Erythroblast (primary cell): Measurements from ENCODE around the gene RELA.

Experiments used
- DNase-seq, 2 experiments: peaks; one replicate each; lab custom pipeline; 2025; lab: John Stamatoyannopoulos, UW
- GATA1 ChIP-seq: IDR thresholded peaks from 2 replicates; pipeline ENCODE4 v1.6.1; 2011; ENCODE audit warnings: low read depth, mild to moderate bottlenecking, control low read depth, low read length, moderate library complexity
- POLR2A ChIP-seq: IDR thresholded peaks from 2 replicates; pipeline ENCODE4 v1.6.1; 2011; ENCODE audit warnings: mild to moderate bottlenecking, low read length

The RELA gene

DNA sequence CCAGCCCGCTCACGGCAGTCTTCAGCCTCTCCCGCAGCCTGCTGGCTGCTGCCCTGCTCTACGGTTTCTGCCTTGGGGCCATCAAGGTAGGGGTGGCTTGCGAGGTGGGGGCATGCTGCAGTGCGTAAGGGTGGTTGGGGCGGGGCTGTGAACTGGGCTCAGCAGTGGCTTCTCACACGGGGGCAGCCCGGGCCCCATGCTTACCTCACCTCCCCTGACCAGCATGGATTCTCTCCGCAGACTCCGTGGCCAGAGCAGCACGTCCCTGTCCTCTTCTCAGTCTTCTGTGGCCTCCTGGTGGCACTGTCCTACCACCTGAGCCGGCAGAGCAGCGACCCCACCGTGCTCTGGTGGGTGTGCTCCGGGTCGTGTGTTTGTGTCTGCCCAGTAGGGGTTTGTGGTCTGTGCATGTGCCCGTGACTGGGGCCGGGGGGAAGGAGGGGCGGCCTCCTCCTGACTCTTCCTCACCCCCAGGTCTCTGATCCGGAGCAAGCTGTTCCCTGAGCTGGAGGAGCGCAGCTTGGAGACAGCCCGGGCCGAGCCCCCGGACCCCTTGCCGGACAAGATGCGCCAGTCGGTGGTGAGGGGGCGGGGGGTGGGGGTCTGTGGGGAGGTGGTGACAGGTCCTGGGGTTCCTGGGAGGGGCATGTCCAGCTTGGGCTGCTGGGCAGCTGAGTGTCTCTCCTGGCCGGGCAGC is 37.6 kb downstream of the RELA start:
- TF ChIP-seq GATA1 (no peak), POLR2A (no peak)
- DNase-seq, result no peak

DNA sequence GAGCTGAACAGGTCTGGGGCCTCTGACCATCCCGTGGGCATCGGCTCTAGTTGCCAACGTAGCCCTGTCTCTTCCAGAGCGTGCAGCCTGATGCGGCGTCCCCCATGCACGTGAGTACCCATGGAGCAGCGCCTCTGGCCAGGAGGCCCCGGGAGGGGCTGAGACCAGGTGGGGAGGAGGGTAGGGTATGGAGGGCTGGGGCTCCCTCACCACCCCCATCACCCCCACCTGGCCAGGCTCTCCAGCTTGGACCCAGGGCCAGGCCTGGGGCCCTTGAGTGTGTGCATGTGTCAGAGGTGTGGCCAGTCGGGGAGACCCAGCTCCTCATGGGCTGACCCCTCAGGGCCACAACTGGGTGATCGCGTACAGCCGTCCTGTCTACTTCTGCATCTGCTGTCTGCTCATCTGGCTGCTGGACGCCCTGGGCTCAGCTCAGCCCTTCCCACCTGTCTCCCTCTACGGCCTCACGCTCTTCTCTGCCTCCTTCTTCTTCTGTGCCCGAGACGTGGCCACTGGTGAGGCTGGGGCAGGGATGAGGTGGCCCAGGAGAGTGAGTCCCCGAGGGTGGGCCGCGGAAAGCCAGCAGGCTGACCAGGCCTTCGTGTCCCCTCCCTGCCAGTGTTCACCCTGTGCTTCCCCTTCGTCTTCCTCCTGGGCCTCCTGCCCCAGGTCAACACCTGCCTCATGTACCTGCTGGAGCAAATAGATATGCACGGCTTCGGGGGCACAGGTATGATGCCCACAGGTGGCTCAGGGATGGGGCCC is 38.7 kb downstream of the RELA start:
- DNase-seq, result no peak
- no peak for TF ChIP-seq POLR2A

DNA sequence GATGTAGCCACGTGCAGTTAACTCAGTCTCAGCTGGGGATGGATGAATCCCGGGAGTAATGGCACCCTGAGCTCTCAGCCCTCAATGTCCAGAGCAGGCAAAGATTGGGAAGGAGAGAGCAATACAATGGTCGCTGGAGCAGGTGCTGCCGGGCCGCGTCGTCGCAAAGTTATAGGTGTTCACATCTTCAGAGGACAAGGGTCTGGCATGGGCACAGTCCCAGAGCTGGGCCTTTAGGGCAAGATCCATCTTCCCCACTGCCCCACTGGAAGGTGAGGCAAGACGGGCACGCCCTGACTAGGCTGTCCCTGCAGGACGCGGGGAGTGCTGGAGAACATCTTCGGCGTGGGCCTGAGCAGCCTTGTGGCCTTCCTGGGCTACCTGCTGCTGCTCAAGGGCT is 39.5 kb downstream of the RELA start:
- no peak for DNase-seq
- no peak for TF ChIP-seq POLR2A
- no peak for TF ChIP-seq GATA1

DNA sequence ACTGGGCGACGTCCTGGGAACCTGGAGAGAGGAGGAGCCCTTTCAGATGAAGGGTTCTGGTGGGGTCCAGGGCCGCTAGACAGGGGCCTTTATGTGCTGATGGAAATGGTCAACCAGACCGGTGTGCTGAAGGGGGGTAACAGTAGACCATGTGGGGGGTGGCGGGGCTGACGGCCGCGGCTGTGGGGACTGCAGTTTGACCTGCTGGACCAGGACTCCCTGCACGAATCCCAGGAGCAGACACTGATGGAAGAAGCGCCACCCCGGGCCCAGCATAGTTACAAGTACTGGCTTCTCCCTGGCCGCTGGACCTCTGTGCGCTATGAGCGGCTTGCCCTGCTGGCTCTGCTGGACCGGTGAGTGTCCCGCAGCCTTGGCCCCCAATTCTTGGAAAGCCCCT is 40.7 kb downstream of the RELA start:
- no peak for DNase-seq
- TF ChIP-seq GATA1 (no peak), POLR2A (no peak)

DNA sequence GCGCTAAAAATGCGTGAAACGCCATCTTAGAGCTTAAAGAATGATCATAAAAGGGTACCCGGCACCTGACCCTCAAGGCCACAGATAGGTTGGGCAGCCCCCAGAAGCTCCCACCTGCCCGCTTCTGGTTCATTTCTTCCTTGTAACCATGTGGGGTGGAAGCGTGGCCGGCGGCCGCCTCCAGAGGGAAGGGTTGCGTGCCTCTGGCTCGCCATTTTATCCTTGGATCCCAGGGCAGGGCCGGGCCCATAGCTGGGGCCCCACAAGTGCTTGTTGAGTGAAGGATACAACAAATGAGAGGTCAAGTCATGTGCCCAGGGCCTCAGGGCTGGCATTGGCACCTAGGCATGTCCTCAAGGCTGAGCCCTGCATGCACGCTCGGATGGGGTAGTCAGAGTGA is 41.3 kb downstream of the RELA start:
- no peak for TF ChIP-seq POLR2A

DNA sequence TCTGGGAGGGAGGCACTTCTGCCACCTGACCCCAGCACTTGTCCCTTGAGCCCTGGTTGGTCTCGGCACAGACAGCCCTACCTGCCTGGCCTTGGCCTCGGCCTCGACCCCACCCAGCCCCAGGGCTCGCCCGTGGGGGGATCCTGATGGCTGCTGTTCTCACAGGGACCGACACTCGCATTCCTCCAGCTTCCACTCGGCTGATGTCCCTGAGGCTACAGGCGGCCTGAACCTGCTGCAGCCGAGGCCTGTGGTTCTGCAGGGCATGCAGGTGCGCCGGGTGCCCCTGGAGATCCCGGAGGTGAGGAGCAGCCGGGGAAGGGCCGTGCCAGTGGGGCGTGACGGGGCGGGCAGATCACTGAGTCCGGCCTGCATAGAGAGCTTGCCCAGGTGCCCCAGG is 42.0 kb downstream of the RELA start:
- DNase-seq, result no peak

More for the DNA sequence above, 41.3 kb downstream of the RELA start:
- no peak for DNase-seq

DNA sequence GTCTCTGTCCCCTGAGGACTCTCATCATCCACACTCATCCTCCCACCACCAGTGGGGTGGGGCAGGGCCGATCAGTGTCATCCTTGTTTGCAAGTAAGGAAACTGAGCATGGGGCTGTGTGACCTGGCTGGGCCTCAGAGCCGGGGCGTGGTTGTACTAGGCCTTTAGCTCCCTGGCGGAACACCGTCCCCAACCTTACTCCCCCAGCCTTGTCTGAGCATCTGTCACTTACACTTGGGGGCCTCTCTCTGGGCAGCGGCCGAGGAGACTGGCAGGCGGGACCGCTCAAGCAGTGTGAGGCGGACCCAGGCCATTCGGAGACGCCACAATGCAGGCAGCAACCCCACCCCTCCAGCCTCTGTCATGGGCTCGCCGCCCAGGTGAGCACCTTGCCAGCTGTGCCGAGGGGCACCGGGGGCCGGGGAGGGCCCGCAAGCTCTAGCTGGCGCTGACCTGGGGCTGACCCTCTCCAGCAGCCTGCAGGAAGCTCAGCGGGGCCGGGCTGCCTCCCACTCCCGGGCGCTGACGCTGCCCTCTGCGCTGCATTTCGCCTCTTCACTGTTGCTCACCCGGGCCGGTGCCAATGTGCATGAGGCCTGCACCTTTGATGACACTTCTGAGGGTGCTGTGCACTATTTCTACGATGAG is 43.3 kb downstream of the RELA start:
- TF ChIP-seq POLR2A, result no peak
- TF ChIP-seq GATA1, result no peak
- DNase-seq, result no peak

More for the DNA sequence above, 42.0 kb downstream of the RELA start:
- TF ChIP-seq POLR2A (no peak), GATA1 (no peak)

DNA sequence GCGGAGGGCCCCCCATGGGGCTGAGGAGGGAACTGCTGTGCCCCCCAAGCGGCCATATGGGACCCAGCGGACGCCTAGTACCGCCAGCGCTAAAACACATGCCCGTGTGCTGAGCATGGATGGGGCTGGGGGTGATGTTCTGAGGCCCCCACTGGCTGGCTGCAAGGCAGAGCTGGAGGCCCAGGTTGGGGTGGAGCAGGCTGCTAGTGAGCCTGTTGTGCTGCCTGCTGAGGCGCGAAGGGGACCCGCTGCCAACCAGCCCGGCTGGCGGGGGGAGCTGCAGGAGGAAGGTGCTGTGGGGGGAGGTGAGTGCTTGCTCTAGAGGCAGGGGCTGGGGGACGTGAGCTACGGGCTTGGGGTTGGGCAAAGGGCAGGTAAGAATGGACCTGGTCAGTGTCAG is 44.0 kb downstream of the RELA start:
- DNase-seq, result no peak
- TF ChIP-seq POLR2A (no peak), GATA1 (no peak)

DNA sequence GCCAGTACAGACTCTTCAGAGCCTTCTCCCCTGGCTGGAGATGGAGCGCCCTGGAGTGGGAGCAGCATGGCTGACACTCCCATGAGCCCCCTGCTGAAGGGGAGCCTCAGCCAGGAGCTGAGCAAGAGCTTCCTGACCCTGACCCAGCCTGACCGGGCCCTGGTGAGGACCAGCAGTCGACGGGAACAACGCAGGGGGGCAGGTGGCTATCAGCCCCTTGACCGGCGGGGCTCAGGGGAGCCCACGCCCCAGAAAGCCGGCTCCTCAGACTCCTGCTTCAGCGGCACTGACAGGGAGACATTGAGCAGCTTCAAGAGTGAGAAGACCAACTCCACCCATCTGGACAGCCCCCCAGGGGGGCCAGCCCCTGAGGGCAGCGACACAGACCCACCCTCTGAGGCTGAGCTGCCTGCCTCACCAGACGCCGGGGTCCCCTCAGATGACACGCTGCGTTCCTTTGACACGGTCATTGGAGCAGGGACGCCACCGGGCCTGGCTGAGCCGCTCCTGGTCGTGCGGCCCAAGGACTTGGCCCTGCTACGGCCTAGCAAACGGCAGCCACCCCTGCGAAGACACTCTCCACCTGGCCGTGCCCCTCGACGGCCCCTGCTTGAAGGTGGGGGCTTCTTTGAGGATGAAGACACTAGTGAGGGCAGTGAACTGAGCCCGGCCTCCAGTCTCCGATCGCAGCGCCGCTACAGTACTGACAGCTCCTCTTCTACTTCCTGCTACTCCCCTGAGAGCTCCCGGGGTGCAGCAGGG is 44.5 kb downstream of the RELA start:
- TF ChIP-seq GATA1, result no peak
- TF ChIP-seq POLR2A, result no peak
- no peak for DNase-seq

DNA sequence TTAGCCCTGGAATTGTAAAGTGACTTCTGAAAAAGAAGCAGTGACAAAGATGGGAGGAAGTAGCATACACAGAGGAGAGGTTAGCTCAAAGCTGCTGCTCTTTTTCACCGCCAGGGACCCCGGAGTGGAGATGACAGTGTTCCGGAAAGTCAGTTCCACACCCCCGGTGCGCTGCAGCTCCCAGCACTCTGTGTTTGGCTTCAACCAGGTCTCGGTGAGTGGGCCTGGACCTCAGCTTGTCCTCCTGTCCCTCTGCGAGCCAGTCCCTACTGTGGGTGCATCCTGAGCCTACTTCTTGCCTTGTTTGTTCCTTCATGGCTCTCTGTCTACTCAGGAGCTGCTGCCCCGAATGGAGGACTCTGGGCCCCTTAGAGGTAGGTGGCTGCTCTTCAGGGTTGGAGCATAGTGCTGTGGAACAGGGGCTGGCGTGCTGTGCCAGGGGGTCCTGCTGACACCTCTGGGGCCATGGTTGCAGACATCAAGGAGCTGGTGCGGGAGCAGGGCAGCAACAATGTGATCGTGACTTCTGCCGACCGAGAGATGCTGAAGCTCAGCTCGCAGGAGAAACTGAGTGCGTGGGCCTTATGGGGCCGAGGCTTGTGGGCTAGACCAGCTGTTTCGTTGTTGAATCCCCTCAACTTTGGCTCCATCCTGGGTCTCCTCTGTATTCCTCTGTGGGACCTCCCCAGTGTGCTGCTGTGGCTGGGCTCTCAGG is 45.4 kb downstream of the RELA start:
- no peak for TF ChIP-seq GATA1
- TF ChIP-seq POLR2A, result no peak
- DNase-seq, result no peak

DNA sequence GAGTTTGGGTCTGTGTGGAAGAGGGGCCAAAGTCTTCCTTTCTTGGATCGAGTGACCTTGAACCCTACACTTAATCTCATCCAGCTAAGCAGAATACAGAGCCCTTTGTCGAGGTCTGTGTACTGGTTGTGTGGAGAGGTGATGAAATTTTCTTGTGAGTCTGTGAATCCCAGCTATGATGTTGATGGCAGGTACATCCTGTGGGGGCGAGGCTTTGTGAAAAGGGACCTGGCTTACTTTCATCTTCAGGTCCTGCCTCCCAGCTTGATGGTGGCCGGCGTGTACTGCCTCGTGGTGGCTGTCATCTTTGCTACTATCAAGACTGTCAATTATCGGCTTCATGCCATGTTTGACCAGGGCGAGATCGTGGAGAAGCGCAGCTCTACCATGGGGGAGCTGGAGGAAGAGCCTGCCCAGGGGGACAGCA is 46.1 kb downstream of the RELA start:
- DNase-seq, result no peak
- TF ChIP-seq GATA1 (no peak), POLR2A (no peak)

DNA sequence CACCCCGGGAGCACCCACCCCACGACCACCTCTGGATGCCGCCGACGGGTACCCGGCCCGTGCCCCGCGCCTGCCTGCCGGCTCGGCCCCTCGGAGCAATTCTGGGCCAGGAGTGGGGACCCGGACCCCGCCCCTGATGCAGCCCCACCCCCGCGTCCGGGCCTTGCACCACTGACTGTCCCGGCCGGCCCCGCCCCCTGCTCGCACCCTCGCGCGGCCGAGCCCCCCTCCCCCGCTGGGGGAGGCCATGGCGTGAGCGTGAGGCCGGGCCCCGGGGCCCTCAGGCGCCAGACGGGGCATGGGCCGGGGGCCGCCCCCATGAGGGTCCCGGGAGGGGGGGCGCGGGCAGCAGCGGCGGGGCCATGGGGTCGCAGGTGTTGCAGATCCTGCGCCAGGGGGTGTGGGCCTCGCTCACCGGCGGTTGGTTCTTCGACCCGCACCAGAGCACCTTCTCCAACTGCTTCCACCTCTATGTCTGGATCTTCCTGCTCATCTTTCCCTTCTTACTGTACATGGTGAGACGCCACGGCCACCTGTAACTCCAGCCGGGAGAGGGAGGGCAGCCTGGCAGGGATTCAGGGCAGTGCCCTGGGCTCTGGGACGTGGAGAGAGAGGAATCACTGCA is 46.7 kb downstream of the RELA start:
- TF ChIP-seq GATA1, result no peak
- TF ChIP-seq POLR2A, result no peak
- DNase-seq, result peak; percentile 76 to 82

DNA sequence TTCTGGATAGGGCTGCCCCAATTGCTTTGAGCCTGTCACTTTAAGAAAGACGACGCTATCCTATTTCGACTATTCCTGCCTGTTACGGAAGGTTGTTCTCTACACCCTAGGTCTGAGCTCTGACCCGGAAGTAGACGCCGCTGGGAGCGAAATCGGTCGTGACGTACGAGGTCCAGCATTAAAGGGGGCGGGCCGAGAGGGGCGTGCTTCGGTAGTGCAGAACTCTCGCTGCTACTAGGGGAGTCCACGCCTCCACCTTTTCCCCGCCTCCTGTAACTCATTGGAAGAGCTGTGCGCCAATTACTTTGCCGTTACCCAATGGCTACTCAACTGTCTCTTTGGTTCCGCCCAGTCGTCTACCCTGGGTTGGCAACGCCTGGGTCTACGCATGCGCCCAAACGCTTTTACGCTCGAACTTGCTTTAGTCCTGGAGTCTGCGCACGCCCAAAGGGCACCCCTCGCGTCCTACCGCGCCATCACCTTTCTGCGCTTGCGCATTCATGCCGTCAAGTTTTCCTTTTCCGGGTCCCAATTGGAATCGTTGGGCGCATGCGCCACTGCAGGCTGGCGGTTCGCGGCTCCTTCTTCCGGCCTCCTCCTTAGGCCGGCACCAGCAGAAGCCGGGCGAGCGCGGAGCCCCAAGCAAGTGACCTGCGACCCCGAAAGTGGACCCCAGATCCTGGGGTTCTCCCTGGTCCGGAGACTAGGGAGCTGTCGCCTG is 47.3 kb downstream of the RELA start, which contains the start of gene PCNX3:
Gene PCNX3, plus strand, starts transcription at position 548 of the 721 bp plus-strand sequence. CDS start 536 bp downstream, outside the sequence.
- TF ChIP-seq GATA1, result no peak
- peak; percentile 64 for TF ChIP-seq POLR2A
- peak; percentile 100 for DNase-seq
